ENCODE results near the gene CUZD1. TPM values are rescaled to one million over a fixed set of nuclear protein-coding genes. Genes with fewer than 3 reads are reported as not detected.

CUZD1 gene
- total and polyA plus RNA-seq, 2 of the 13 experiments (the other 11 are each of a cell fraction or from before 2014, with no cell fraction given) = 0.22 to 0.29 TPM

DNA sequence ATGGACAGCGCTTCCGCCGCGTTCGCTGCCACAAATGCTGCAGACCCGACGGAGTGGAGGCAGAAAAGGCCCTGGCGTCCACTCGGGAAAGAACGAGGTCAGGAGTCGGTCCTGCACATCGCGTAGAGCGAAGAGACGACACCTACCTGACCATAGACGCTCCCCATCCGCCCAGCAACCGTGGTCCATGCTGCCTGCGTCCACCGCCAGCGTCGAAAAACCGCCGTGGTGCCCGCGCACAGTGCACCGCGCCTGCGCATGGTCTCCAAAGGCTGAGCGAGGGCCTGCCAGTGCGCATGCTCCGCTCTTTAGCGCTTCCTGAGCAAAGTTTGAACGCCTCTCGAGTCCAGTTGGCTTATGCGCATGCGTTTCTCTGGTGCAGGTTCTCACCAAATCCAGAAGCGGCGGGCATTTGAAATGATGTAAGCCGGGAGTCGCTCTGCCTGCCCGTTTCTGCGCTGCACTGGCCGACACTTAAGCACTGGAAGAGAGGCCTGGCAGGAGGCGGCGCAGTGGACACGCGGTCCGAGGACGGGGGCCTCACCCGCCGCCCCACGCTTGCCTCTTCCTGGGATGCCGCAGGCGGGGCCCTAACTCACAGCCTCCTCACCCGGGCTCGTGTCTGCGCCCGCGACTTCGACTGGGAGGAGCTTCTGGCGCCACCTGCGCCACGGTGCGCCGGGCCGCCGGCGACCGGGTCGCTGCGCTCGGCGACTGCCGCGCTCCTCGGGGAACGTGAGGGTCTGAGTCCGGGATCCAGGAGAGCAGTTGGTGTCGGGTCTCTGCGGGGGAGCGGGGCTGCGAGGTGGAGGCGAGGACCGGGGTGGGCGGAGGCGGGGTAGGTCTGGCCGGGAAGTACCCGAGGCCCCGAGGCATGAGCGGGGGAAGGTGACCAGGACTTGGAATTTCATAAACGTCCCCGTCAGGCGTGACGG lies 33.9 kb upstream of the CUZD1 start, which contains the start of gene FAM24B (continued):
- TF ChIP-seq, protein P1, sequence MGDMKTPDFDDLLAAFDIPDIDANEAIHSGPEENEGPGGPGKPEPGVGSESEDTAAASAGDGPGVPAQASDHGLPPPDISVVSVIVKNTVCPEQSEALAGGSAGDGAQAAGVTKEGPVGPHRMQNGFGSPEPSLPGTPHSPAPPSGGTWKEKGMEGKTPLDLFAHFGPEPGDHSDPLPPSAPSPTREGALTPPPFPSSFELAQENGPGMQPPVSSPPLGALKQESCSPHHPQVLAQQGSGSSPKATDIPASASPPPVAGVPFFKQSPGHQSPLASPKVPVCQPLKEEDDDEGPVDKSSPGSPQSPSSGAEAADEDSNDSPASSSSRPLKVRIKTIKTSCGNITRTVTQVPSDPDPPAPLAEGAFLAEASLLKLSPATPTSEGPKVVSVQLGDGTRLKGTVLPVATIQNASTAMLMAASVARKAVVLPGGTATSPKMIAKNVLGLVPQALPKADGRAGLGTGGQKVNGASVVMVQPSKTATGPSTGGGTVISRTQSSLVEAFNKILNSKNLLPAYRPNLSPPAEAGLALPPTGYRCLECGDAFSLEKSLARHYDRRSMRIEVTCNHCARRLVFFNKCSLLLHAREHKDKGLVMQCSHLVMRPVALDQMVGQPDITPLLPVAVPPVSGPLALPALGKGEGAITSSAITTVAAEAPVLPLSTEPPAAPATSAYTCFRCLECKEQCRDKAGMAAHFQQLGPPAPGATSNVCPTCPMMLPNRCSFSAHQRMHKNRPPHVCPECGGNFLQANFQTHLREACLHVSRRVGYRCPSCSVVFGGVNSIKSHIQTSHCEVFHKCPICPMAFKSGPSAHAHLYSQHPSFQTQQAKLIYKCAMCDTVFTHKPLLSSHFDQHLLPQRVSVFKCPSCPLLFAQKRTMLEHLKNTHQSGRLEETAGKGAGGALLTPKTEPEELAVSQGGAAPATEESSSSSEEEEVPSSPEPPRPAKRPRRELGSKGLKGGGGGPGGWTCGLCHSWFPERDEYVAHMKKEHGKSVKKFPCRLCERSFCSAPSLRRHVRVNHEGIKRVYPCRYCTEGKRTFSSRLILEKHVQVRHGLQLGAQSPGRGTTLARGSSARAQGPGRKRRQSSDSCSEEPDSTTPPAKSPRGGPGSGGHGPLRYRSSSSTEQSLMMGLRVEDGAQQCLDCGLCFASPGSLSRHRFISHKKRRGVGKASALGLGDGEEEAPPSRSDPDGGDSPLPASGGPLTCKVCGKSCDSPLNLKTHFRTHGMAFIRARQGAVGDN (CRISPR knock-in tag; IDR thresholded peaks at IDR 0.05) = peak; percentile 98
- TF ChIP-seq, protein P2, sequence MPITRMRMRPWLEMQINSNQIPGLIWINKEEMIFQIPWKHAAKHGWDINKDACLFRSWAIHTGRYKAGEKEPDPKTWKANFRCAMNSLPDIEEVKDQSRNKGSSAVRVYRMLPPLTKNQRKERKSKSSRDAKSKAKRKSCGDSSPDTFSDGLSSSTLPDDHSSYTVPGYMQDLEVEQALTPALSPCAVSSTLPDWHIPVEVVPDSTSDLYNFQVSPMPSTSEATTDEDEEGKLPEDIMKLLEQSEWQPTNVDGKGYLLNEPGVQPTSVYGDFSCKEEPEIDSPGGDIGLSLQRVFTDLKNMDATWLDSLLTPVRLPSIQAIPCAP (CRISPR knock-in tag; IDR thresholded peaks at IDR 0.05; ENCODE audit: low read depth) = no peak
- TF ChIP-seq, protein P3, sequence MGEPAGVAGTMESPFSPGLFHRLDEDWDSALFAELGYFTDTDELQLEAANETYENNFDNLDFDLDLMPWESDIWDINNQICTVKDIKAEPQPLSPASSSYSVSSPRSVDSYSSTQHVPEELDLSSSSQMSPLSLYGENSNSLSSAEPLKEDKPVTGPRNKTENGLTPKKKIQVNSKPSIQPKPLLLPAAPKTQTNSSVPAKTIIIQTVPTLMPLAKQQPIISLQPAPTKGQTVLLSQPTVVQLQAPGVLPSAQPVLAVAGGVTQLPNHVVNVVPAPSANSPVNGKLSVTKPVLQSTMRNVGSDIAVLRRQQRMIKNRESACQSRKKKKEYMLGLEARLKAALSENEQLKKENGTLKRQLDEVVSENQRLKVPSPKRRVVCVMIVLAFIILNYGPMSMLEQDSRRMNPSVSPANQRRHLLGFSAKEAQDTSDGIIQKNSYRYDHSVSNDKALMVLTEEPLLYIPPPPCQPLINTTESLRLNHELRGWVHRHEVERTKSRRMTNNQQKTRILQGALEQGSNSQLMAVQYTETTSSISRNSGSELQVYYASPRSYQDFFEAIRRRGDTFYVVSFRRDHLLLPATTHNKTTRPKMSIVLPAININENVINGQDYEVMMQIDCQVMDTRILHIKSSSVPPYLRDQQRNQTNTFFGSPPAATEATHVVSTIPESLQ (CRISPR knock-in tag; conservative IDR thresholded peaks at IDR 0.05) = no peak
- TF ChIP-seq ZNF264 (CRISPR knock-in tag; IDR thresholded peaks at IDR 0.05) = no peak
- TF ChIP-seq TSC22D2 (CRISPR knock-in tag; IDR thresholded peaks at IDR 0.05; ENCODE audit: borderline replicate concordance) = no peak
- TF ChIP-seq ZNF619 (CRISPR knock-in tag; IDR thresholded peaks at IDR 0.05) = no peak
- no peak for TF ChIP-seq ZNF891 (CRISPR knock-in tag; IDR thresholded peaks at IDR 0.05)
- TF ChIP-seq ZMYM4 (CRISPR knock-in tag; IDR thresholded peaks at IDR 0.05) = peak; percentile 74
- no peak; the same call in 1 of the 2 replicates for TF ChIP-seq ZNF431 (CRISPR knock-in tag; IDR thresholded peaks at IDR 0.05; ENCODE audit: borderline replicate concordance, low read depth)
- TF ChIP-seq ZNF703 (CRISPR knock-in tag; IDR thresholded peaks at IDR 0.05; ENCODE audit: borderline replicate concordance) = peak; percentile 63; the same call in 1 of the 2 replicates
- TF ChIP-seq RBFOX2 (IDR thresholded peaks at IDR 0.05; ENCODE audit: low read depth, low read length) = peak; percentile 63
- no peak for TF ChIP-seq NFYB (CRISPR knock-in tag; IDR thresholded peaks at IDR 0.05)
- TF ChIP-seq ZNF232 (CRISPR knock-in tag; IDR thresholded peaks at IDR 0.05; ENCODE audit: borderline replicate concordance) = no peak
- no peak for TF ChIP-seq ZNF331 (CRISPR knock-in tag; IDR thresholded peaks at IDR 0.05)
- TF ChIP-seq AKAP8 (CRISPR knock-in tag; IDR thresholded peaks at IDR 0.05) = no peak
- TF ChIP-seq ATF7 (IDR thresholded peaks at IDR 0.05) = no peak
- no peak for TF ChIP-seq ATF7 (CRISPR knock-in tag; IDR thresholded peaks at IDR 0.05)
- TF ChIP-seq ZNF562 (CRISPR knock-in tag; IDR thresholded peaks at IDR 0.05; ENCODE audit: borderline replicate concordance) = no peak; the same call in 1 of the 2 replicates
- no peak for TF ChIP-seq RARG (CRISPR knock-in tag; IDR thresholded peaks at IDR 0.05; ENCODE audit: low read depth)
- no peak for TF ChIP-seq ATM (IDR thresholded peaks at IDR 0.05; ENCODE audit: borderline replicate concordance)
- TF ChIP-seq REXO4 (CRISPR knock-in tag; IDR thresholded peaks at IDR 0.05; ENCODE audit: borderline replicate concordance) = peak; percentile 66; the same call in 1 of the 2 replicates
- TF ChIP-seq SCMH1 (CRISPR knock-in tag; IDR thresholded peaks at IDR 0.05; ENCODE audit: borderline replicate concordance) = no peak
- no peak for TF ChIP-seq TBP (CRISPR knock-in tag; IDR thresholded peaks at IDR 0.05)
- TF ChIP-seq ZBTB21 (CRISPR knock-in tag; IDR thresholded peaks at IDR 0.05) = no peak
